Bone marrow (tissue), 2 donors: ENCODE measurements around the gene VCP.

Source experiments
- DNase-seq, 2 donors: peaks; one replicate each; lab custom pipeline; 2025; lab: John Stamatoyannopoulos, UW

Gene VCP

GRCh38 chr9:35060548-35061207 lies 11.7 kb downstream of the VCP start:
- no peak for DNase-seq

- no peak for DNase-seq
Observed at GRCh38 chr9:35059438-35059837, 13.0 kb downstream of the VCP start.

- DNase-seq: no peak
Observed at GRCh38 chr9:35057271-35057620, 15.2 kb downstream of the VCP start.

GRCh38 chr9:35056571-35057270 lies 15.7 kb downstream of the VCP start:
- DNase-seq: no peak

GRCh38 chr9:35054871-35055644 lies 17.4 kb downstream of the VCP start:
- no peak for DNase-seq

- no peak for DNase-seq
Observed at GRCh38 chr9:35054185-35054835, 18.1 kb downstream of the VCP start.

- peak in 1 of 2 donors; percentile 10 for DNase-seq
Observed at GRCh38 chr9:35051069-35051967, 21.1 kb downstream of the VCP start.

GRCh38 chr9:35048511-35048910 lies 23.9 kb downstream of the VCP start:
- no peak for DNase-seq

- no peak for DNase-seq
Observed at GRCh38 chr9:35044071-35044470, 28.4 kb downstream of the VCP start.

GRCh38 chr9:35042891-35043545 lies 29.4 kb downstream of the VCP start:
- no peak for DNase-seq

GRCh38 chr9:35042081-35042604 lies 30.3 kb downstream of the VCP start:
- no peak for DNase-seq

- no peak for DNase-seq
Observed at GRCh38 chr9:35035851-35036701, 36.3 kb downstream of the VCP start.

GRCh38 chr9:35033101-35033500 lies 39.3 kb downstream of the VCP start:
- DNase-seq: no peak

- no peak for DNase-seq
Observed at GRCh38 chr9:35029852-35030251, 42.6 kb downstream of the VCP start.

GRCh38 chr9:35029241-35029640 lies 43.2 kb downstream of the VCP start:
- DNase-seq: no peak

- no peak for DNase-seq
Observed at GRCh38 chr9:35028341-35028740, 44.1 kb downstream of the VCP start.

- no peak for DNase-seq
Observed at GRCh38 chr9:35027860-35028259, 44.6 kb downstream of the VCP start.

- DNase-seq: no peak
Observed at GRCh38 chr9:35027374-35027773, 45.1 kb downstream of the VCP start.

GRCh38 chr9:35026671-35027070 lies 45.8 kb downstream of the VCP start:
- DNase-seq: no peak

- peak in 1 of 2 donors; percentile 7 for DNase-seq
Observed at GRCh38 chr9:35023443-35023842, 49.0 kb downstream of the VCP start.
